Measurements from ENCODE around the gene ESR2.

DNA sequence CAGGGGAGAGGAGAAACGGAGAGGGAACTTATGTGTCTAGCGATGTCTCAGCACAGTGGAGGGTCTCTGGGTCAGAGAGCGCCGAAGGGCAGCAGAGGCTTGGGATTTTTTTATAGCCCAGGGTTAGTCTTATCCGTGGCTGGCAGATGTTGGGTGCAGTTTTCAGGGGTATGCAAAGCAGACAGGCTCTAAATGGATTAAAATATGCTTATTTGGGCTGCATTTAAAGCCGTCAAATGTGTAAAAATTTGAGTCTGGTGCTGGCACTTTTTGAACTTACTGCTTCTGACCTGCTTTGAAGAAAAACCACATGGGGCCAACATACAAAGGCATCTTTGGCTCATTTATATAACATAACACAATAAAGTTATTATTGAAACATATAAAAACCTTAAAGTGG is 178.8 kb downstream of the ESR2 start:
- TF ChIP-seq, protein P1, sequence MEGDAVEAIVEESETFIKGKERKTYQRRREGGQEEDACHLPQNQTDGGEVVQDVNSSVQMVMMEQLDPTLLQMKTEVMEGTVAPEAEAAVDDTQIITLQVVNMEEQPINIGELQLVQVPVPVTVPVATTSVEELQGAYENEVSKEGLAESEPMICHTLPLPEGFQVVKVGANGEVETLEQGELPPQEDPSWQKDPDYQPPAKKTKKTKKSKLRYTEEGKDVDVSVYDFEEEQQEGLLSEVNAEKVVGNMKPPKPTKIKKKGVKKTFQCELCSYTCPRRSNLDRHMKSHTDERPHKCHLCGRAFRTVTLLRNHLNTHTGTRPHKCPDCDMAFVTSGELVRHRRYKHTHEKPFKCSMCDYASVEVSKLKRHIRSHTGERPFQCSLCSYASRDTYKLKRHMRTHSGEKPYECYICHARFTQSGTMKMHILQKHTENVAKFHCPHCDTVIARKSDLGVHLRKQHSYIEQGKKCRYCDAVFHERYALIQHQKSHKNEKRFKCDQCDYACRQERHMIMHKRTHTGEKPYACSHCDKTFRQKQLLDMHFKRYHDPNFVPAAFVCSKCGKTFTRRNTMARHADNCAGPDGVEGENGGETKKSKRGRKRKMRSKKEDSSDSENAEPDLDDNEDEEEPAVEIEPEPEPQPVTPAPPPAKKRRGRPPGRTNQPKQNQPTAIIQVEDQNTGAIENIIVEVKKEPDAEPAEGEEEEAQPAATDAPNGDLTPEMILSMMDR (IDR thresholded peaks at IDR 0.05; ENCODE audit: insufficient read depth, low read length, poor library complexity, severe bottlenecking): no peak
- no peak for TF ChIP-seq EZH2phosphoT487 (conservative IDR thresholded peaks at IDR 0.05; ENCODE audit: low read length)

Data from SU-DHL-6 (cell line).